Measurements from ENCODE around the gene SULT1A3.
"Not testable (repeated sequence)": the region's sequence is repeated elsewhere in the genome, so short reads cannot be mapped to it uniquely, and the experiment has no call there.

The SULT1A3 gene

DNA sequence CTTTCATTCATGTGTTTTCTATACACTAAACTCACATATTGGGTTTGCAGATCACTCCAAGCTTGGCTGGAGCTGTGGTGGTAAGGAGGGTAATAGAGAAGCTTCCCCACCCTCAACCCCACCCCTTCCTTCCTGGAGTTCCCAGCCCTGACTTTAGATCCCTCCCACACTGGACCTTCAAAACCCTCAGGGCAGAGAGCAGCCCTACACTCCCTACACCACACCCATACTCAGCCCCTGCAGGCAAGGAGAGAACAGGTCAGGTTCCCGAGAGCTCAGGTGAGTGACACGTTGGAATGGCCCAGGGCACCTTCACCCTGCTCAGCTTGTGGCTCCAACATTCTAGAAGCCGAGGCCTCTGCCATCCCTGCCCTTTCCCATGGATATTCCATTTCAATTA, at the start of gene SULT1A3:
SULT1A3 (plus strand) TSS at position 207 of the 400 bp plus-strand sequence. CDS start 1,474 bp downstream, outside the sequence.
- not testable (repeated sequence) for H3K27me3 ChIP-seq (ENCODE audit: insufficient read depth, low read depth, severe bottlenecking); H3K9me3 ChIP-seq (ENCODE audit: severe bottlenecking); H3K36me3 ChIP-seq; H3K4me3 ChIP-seq (ENCODE audit: low read depth, low read length); H3K27ac ChIP-seq; DNase-seq

DNA sequence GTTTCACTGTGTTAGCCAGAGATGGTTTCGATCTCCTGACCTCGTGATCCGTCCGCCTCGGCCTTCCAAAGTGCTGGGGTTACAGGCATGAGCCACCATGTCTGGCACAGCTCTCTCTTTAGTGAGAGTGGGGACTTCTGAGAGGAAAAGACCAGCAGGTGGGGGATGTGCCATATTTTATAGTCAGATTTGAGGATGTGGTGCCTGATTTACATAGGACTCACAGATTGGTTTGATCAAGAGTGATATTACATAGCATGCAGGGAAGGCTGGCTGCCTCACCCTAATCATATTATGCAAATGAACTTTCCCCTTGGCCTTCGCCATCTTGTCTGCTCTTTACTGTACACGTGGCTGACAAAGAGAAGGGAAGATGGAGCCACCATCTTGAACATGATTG, 48.0 kb upstream of the SULT1A3 start:
- DNase-seq, result no peak
- Histone ChIP-seq H3K4me3 (ENCODE audit: low read depth, low read length) (no peak overlapping the region), H3K36me3 (no peaks in the 10 kb centered on the region), H3K27me3 (ENCODE audit: insufficient read depth, low read depth, severe bottlenecking) (no peaks in the 10 kb centered on the region), H3K27ac (no peak overlapping the region), H3K9me3 (ENCODE audit: severe bottlenecking) (peaks cover 15% of the 10 kb centered on the region)
- TF ChIP-seq, protein P1, sequence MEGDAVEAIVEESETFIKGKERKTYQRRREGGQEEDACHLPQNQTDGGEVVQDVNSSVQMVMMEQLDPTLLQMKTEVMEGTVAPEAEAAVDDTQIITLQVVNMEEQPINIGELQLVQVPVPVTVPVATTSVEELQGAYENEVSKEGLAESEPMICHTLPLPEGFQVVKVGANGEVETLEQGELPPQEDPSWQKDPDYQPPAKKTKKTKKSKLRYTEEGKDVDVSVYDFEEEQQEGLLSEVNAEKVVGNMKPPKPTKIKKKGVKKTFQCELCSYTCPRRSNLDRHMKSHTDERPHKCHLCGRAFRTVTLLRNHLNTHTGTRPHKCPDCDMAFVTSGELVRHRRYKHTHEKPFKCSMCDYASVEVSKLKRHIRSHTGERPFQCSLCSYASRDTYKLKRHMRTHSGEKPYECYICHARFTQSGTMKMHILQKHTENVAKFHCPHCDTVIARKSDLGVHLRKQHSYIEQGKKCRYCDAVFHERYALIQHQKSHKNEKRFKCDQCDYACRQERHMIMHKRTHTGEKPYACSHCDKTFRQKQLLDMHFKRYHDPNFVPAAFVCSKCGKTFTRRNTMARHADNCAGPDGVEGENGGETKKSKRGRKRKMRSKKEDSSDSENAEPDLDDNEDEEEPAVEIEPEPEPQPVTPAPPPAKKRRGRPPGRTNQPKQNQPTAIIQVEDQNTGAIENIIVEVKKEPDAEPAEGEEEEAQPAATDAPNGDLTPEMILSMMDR (IDR thresholded peaks at IDR 0.05; ENCODE audit: low read depth, low read length), result no peak

DNA sequence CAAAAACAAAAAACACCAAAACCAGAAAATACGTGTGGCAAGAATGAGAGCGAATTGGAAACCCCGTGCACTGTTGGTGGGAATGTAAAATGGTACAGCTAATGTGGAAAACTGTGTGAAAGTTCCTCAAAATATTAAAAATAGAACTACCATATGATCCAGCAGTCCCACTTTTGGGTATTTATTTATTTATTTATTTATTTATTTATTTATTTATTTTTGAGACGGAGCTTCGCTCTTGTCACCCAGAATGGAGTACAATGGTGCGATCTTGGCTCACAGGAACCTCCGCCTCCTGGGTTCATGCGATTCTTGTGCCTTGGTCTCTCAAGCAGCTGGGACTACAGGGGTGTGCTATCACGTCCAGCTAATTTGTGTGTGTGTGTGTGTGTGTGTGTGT, 46.5 kb upstream of the SULT1A3 start:
- DNase-seq, result no peak
- no peaks in the 10 kb centered on the region for H3K36me3 ChIP-seq
- no peaks in the 10 kb centered on the region for H3K27me3 ChIP-seq (ENCODE audit: insufficient read depth, low read depth, severe bottlenecking)
- no peak overlapping the region for H3K27ac ChIP-seq
- peaks cover 15% of the 10 kb centered on the region for H3K9me3 ChIP-seq (ENCODE audit: severe bottlenecking)
- TF ChIP-seq, protein P1 (IDR thresholded peaks at IDR 0.05; ENCODE audit: low read depth, low read length), result no peak
- H3K4me3 ChIP-seq (ENCODE audit: low read depth, low read length), result no peak overlapping the region

DNA sequence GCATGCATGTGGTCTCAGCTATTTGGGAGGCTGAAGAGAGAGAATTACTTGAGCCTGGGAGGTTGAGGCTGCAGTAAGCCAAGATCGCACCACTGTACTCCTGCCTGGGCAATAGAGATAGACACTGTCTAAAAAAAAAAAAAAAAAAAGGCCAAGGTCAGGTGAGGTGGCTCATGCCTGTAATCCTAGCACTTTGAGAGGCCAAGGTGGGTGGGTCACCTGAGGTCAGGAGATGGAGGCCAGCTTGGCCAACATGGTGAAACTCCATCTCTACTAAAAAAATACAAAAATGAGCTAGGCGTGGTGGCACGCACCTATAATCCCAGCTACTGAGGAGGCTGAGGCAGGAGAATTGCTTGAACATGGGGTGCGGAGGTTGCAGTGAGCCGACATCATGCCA, 43.9 kb upstream of the SULT1A3 start:
- Histone ChIP-seq H3K4me3 (ENCODE audit: low read depth, low read length) (no peak overlapping the region), H3K9me3 (ENCODE audit: severe bottlenecking) (peaks cover under 1% of the 10 kb centered on the region), H3K36me3 (no peaks in the 10 kb centered on the region), H3K27ac (no peak overlapping the region), H3K27me3 (ENCODE audit: insufficient read depth, low read depth, severe bottlenecking) (no peaks in the 10 kb centered on the region)
- TF ChIP-seq, protein P1 (IDR thresholded peaks at IDR 0.05; ENCODE audit: low read depth, low read length), result no peak
- DNase-seq, result no peak

DNA sequence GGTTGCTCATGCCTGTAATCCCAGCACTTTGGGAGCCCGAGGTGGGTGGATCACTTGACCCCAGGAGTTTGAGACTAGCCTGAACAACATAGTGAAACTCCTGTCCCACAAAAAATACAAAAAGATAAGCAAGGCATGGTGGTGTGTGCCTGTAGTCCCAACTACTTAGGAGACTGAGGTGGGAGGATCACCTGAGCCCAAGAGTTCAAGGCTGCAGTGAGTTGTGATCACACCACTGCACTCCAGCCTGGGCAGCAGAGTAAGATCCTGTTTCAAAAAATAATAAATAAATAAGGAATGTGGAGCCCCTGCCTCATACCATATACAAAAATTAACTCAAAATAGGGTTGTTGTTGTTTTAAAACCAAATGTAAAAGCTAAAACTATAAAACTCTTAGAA, 41.8 kb upstream of the SULT1A3 start:
- TF ChIP-seq, protein P1 (IDR thresholded peaks at IDR 0.05; ENCODE audit: low read depth, low read length), result no peak
- Histone ChIP-seq H3K4me3 (ENCODE audit: low read depth, low read length) (no peak overlapping the region), H3K36me3 (no peaks in the 10 kb centered on the region), H3K27ac (no peak overlapping the region), H3K27me3 (ENCODE audit: insufficient read depth, low read depth, severe bottlenecking) (no peaks in the 10 kb centered on the region), H3K9me3 (ENCODE audit: severe bottlenecking) (no peaks in the 10 kb centered on the region)
- no peak for DNase-seq

DNA sequence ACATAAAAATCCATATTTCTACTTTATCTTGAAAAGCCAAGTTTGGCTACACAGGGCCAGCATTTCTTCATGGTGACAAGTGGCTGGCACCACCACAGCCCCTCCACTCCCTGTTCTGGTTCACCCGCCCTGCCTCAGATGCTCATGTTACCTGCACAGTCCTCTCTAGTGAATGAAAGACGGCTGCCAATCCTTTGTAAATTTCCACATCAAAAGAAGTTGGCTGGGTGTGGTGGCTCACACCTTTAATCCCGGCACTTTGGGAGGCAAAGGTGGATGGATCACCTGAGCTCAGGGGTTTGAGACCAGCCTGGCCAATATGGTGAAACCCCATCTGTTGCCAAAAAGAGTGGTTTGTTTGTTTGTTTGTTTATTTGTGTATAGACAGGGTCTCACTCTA, 35.5 kb upstream of the SULT1A3 start:
- H3K9me3 ChIP-seq (ENCODE audit: severe bottlenecking), result no peaks in the 10 kb centered on the region
- no peak overlapping the region for H3K27ac ChIP-seq
- TF ChIP-seq, protein P1 (IDR thresholded peaks at IDR 0.05; ENCODE audit: low read depth, low read length), result no peak
- no peaks in the 10 kb centered on the region for H3K27me3 ChIP-seq (ENCODE audit: insufficient read depth, low read depth, severe bottlenecking)
- no peak for DNase-seq
- H3K36me3 ChIP-seq, result no peaks in the 10 kb centered on the region
- no peak overlapping the region for H3K4me3 ChIP-seq (ENCODE audit: low read depth, low read length)
